GM12878 (cell line): Measurements from ENCODE around the gene TJP1. TPM values are rescaled to one million over a fixed set of nuclear protein-coding genes. Genes with fewer than 3 reads are reported as not detected.

Experiments used
- ATAC-seq: fragments of 200-7000 bp; cut with Tn5 transposase; 3 replicates; pipeline ENCODE4 v1.9.1; 2020; ENCODE audit warnings: mild to moderate bottlenecking, moderate library complexity
- BruUV-seq: library from RNA; stranded (reverse); fragments of 400-500 nt; replicated peaks from 2 replicates; lab custom pipeline; 2021; lab: Mats Ljungman, UMichigan
- CTCF ChIA-PET: fragments of 300-600 bp; sonication (Branson Sonifier 250); formaldehyde crosslinking; extraction: SDS; loops from one replicate; lab custom pipeline; 2021; ENCODE audit warnings: inconsistent platforms; lab: Yijun Ruan, JAX
- POLR2A ChIA-PET: fragments of 350-600 bp; formaldehyde crosslinking; extraction: SDS; loops from one replicate; lab custom pipeline; 2021; ENCODE audit warnings: inconsistent platforms; lab: Charles Lee
- RAD21 ChIA-PET: fragments of 300-600 bp; sonication (Branson Sonifier 250); formaldehyde crosslinking; loops from one replicate; lab custom pipeline; 2023; ENCODE audit warnings: antibody characterized with exemption; ENCODE audit not compliant: unreplicated experiment; lab: Charles Lee
- SMC1A ChIA-PET: fragments of 300-600 bp; sonication (Branson Sonifier 250); formaldehyde crosslinking; loops from one replicate; lab custom pipeline; 2023; ENCODE audit not compliant: unreplicated experiment, uncharacterized antibody; lab: Charles Lee
- DNase-seq: peaks from one replicate; pipeline ENCODE4 v3.0.0-alpha.2; 2011; ENCODE audit warnings: low read depth, low spot score
- FAIRE-seq: peaks from 3 replicates; lab custom pipeline; 2011; peaks lifted over from hg19 to GRCh38; lab: Jason Lieb, UNC
- H2AFZ ChIP-seq: 2 replicates; pipeline ENCODE4 v1.6.0; 2011; ENCODE audit warnings: low read depth, low read length, control low read depth; ENCODE audit not compliant: control insufficient read depth
- H3K27ac ChIP-seq: 2 replicates; pipeline ENCODE4 v1.5.1; 2011; ENCODE audit warnings: control low read depth; ENCODE audit not compliant: control insufficient read depth, insufficient read depth
- H3K27me3 ChIP-seq, 2 experiments: replicated peaks in 1 of 2; 2 replicates each; pipeline versions ENCODE4 v1.6.0 to v1.6.1; 2011; ENCODE audit warnings: low read length in 1 of 2; ENCODE audit not compliant: control insufficient read depth in 2 of 2, insufficient read depth in 2 of 2
- H3K36me3 ChIP-seq, 2 experiments: 2 replicates each; pipeline ENCODE4 v1.5.1; 2011; ENCODE audit warnings: low read length in 1 of 2; ENCODE audit not compliant: control insufficient read depth in 2 of 2, insufficient read depth in 2 of 2
- H3K4me1 ChIP-seq: 2 replicates; pipeline ENCODE4 v1.6.1; 2011; ENCODE audit warnings: mild to moderate bottlenecking, low read length, moderate library complexity, mixed read lengths; ENCODE audit not compliant: control insufficient read depth, insufficient read depth
- H3K4me2 ChIP-seq: 2 replicates; pipeline ENCODE4 v1.6.0; 2011; ENCODE audit warnings: control low read depth; ENCODE audit not compliant: control insufficient read depth, insufficient read depth
- H3K4me3 ChIP-seq: fragments of 200-600 bp; sonication (generic); 2 replicates; pipeline ENCODE4 v1.5.1; 2016
- H3K79me2 ChIP-seq: 2 replicates; pipeline ENCODE4 v1.6.0; 2011; ENCODE audit warnings: low read length; ENCODE audit not compliant: control insufficient read depth, insufficient read depth
- H3K9ac ChIP-seq: 2 replicates; pipeline ENCODE4 v1.8.0; 2011; ENCODE audit warnings: low read length, control low read depth, mixed read lengths; ENCODE audit not compliant: control insufficient read depth, insufficient read depth
- H3K9me3 ChIP-seq: replicated peaks from 3 replicates; pipeline ENCODE4 v1.5.1; 2011; ENCODE audit warnings: mild to moderate bottlenecking, low read length; ENCODE audit not compliant: control insufficient read depth, insufficient read depth
- H4K20me1 ChIP-seq: 2 replicates; pipeline ENCODE4 v1.6.0; 2011; ENCODE audit not compliant: control insufficient read depth, insufficient read depth
- BRCA1 ChIP-seq: IDR thresholded peaks from 2 replicates; pipeline ENCODE4 v1.6.1; 2011; ENCODE audit warnings: low read depth, low read length, improper control_type of control experiment
- CEBPB ChIP-seq, 2 experiments: fragments of 150-350 bp in 1 of 2; IDR thresholded peaks; 2 replicates each; pipeline ENCODE4 v1.6.1; 2012 to 2014; ENCODE audit warnings: low read depth in 2 of 2, low read length in 2 of 2, borderline replicate concordance in 1 of 2, inconsistent platforms in 1 of 2
- JUNB ChIP-seq: IDR thresholded peaks from 2 replicates; pipeline ENCODE4 v1.6.1; 2016; ENCODE audit warnings: antibody characterized with exemption, mild to moderate bottlenecking
- KAT2A ChIP-seq: conservative IDR thresholded peaks from 2 replicates; pipeline ENCODE4 v1.6.1; 2011; ENCODE audit warnings: low read depth, low read length; ENCODE audit not compliant: control insufficient read depth
- MTA3 ChIP-seq: IDR thresholded peaks from 2 replicates; pipeline ENCODE4 v1.6.1; 2012; ENCODE audit warnings: low read length, inconsistent platforms, borderline replicate concordance
- MYB ChIP-seq: fragments of 150-350 bp; IDR thresholded peaks from 2 replicates; pipeline ENCODE4 v1.6.1; 2014; ENCODE audit warnings: mild to moderate bottlenecking, low read depth, low read length, borderline replicate concordance
- MYC ChIP-seq: IDR thresholded peaks from 2 replicates; pipeline ENCODE4 v1.6.1; 2011; ENCODE audit warnings: mild to moderate bottlenecking, low read length, moderate library complexity, inconsistent platforms; ENCODE audit not compliant: insufficient read depth, insufficient replicate concordance, insufficient read length, severe bottlenecking
- NFYB ChIP-seq: IDR thresholded peaks from 2 replicates; pipeline ENCODE4 v1.6.1; 2011; ENCODE audit warnings: low read depth, mild to moderate bottlenecking, low read length, improper control_type of control experiment, moderate library complexity; ENCODE audit not compliant: insufficient read depth
- SIX5 ChIP-seq: IDR thresholded peaks from 2 replicates; pipeline ENCODE4 v1.6.1; 2011; ENCODE audit warnings: mild to moderate bottlenecking, low read depth, low read length, moderate library complexity; ENCODE audit not compliant: severe bottlenecking
- SMAD5 ChIP-seq: IDR thresholded peaks from 2 replicates; pipeline ENCODE4 v1.6.1; 2016; ENCODE audit warnings: antibody characterized with exemption, low read depth
- SMARCA5 ChIP-seq: fragments of 450-650 bp; IDR thresholded peaks from 2 replicates; pipeline ENCODE4 v1.6.1; 2017; ENCODE audit warnings: mild to moderate bottlenecking
- SREBF1 ChIP-seq: IDR thresholded peaks from 2 replicates; pipeline ENCODE4 v1.6.1; 2012; ENCODE audit warnings: mild to moderate bottlenecking, low read length
- SREBF2 ChIP-seq: IDR thresholded peaks from 2 replicates; pipeline ENCODE4 v1.6.1; 2012; ENCODE audit warnings: mild to moderate bottlenecking, low read length
- TCF7 ChIP-seq: IDR thresholded peaks from 2 replicates; pipeline ENCODE4 v1.6.1; 2014; ENCODE audit warnings: antibody characterized with exemption, borderline replicate concordance
- USF2 ChIP-seq: IDR thresholded peaks from 2 replicates; pipeline ENCODE4 v1.6.1; 2011; ENCODE audit warnings: low read depth, low read length, improper control_type of control experiment, borderline replicate concordance
- YY1 ChIP-seq: IDR thresholded peaks from 2 replicates; pipeline ENCODE4 v1.6.1; 2011; ENCODE audit warnings: low read depth, mild to moderate bottlenecking, low read length
- ZZZ3 ChIP-seq: IDR thresholded peaks from 2 replicates; pipeline ENCODE4 v1.6.1; 2011; ENCODE audit warnings: low read depth; ENCODE audit not compliant: control insufficient read depth, insufficient read length
- WGBS: methylation state at CpG from one replicate; pipeline ENCODE4 v1.1.6; 2016; ENCODE audit warnings: low lambda C conversion rate; ENCODE audit not compliant: insufficient replicate concordance, insufficient coverage; ENCODE audit errors: missing lambda C conversion rate; 5-methylcytosine and 5-hydroxymethylcytosine counted together
- in situ Hi-C: fragments of 300-500 bp; cut with MboI; formaldehyde crosslinking; loops from 9 replicates; pipeline ENCODE4 v1.14.3; 2018; ENCODE audit warnings: mixed read lengths
- intact Hi-C: fragments of 100-400 bp; cut with micrococcal nuclease; formaldehyde crosslinking; loops from one replicate; pipeline ENCODE4 v1.14.2; 2022; ENCODE audit not compliant: unreplicated experiment
- polyA plus RNA-seq, 11 experiments: library from polyadenylated mRNA; depleted of rRNA in 4 of 11; unstranded in 6 of 11; stranded (reverse) in 5 of 11; fragments of >200 nt; fragmentation: Nextera tagmentation in 4 of 11; fragmentation: Illumina TruSeq in 1 of 11; extraction: Ambion mirVana in 4 of 11; extraction: Trizol in 1 of 11; gene quantifications; 1 replicate in 1 of 11; 2 replicates in 10 of 11; pipeline versions ENCODE4 v1.2.1 to v1.2.3, GENCODE V29; 2011 to 2016; ENCODE audit warnings: inconsistent platforms in 2 of 11, missing spikeins in 2 of 11, low read depth in 1 of 11
- total RNA-seq, 4 experiments: library from RNA; depleted of rRNA in 3 of 4; stranded (reverse); fragments of >200 nt in 3 of 4; fragmentation: Illumina TruSeq in 1 of 4; extraction: Trizol in 1 of 4; gene quantifications; 2 replicates each; pipeline versions ENCODE4 v1.2.1 to v1.2.3, GENCODE V29; 2013 to 2021
- TF ChIP-seq, protein P1 (sequence below): fragments of 450-650 bp; IDR thresholded peaks from 2 replicates; pipeline ENCODE4 v1.6.1; 2014; ENCODE audit warnings: mild to moderate bottlenecking
- TF ChIP-seq, protein P2 (sequence below): fragments of 450-650 bp; IDR thresholded peaks from 2 replicates; pipeline ENCODE4 v1.6.1; 2016; ENCODE audit warnings: mild to moderate bottlenecking

The TJP1 gene
- total and polyA plus RNA-seq, 10 of the 15 experiments (the other 5 are each of a cell fraction or from before 2014, with no cell fraction given): 0.01 to 0.49 (median 0.08) TPM; not detected in 7

- Histone ChIP-seq H3K4me2 (no peak overlapping the region), H3K79me2 (no peaks in the 10 kb centered on the region), H3K27me3 (no peaks in the 10 kb centered on the region), H3K9me3 (no peaks in the 10 kb centered on the region), H2AFZ (no peak overlapping the region), H3K4me1 (no peaks in the 10 kb centered on the region), H3K9ac (no peak overlapping the region), H3K4me3 (no peak overlapping the region), H3K36me3 (no peaks in the 10 kb centered on the region), H3K27ac (no peak overlapping the region)
- no peak for ATAC-seq
- 23% methylated on average over 5 of the region's 6 CpGs for WGBS
- no peak for DNase-seq
- no TSS peak for BruUV-seq
- SMC1A ChIA-PET: no interaction called here
- in situ Hi-C loops: no loop called here
- POLR2A ChIA-PET: no interaction called here
- intact Hi-C loops: no loop called here
- no peak for FAIRE-seq
- RAD21 ChIA-PET: no interaction called here
- TF ChIP-seq BRCA1 (no peak), YY1 (no peak), TCF7 (no peak), MTA3 (no peak), KAT2A (no peak), CEBPB (IDR thresholded peaks at IDR 0.05; ENCODE audit: borderline replicate concordance in 1 of 2, low read depth in 2 of 2, low read length in 2 of 2) (no peak), ZZZ3 (no peak), NFYB (no peak), SIX5 (no peak), SREBF1 (no peak), MYB (no peak), SMARCA5 (no peak), JUNB (no peak), USF2 (no peak), MYC (no peak), SMAD5 (no peak), SREBF2 (no peak)
- TF ChIP-seq, protein P1, sequence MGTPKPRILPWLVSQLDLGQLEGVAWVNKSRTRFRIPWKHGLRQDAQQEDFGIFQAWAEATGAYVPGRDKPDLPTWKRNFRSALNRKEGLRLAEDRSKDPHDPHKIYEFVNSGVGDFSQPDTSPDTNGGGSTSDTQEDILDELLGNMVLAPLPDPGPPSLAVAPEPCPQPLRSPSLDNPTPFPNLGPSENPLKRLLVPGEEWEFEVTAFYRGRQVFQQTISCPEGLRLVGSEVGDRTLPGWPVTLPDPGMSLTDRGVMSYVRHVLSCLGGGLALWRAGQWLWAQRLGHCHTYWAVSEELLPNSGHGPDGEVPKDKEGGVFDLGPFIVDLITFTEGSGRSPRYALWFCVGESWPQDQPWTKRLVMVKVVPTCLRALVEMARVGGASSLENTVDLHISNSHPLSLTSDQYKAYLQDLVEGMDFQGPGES: no peak
- TF ChIP-seq, protein P2, sequence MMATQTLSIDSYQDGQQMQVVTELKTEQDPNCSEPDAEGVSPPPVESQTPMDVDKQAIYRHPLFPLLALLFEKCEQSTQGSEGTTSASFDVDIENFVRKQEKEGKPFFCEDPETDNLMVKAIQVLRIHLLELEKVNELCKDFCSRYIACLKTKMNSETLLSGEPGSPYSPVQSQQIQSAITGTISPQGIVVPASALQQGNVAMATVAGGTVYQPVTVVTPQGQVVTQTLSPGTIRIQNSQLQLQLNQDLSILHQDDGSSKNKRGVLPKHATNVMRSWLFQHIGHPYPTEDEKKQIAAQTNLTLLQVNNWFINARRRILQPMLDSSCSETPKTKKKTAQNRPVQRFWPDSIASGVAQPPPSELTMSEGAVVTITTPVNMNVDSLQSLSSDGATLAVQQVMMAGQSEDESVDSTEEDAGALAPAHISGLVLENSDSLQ: no peak
- TF ChIP-seq, all 136 proteins: peak for 0
- H4K20me1 ChIP-seq: no peaks in the 10 kb centered on the region
- CTCF ChIA-PET: no interaction called here
These were observed 31.7 kb downstream of the TJP1 start for GRCh38 chr15:29790607-29791006.
